HG03575 (cell line): ENCODE results near the gene ERGIC1.
"Not testable (repeated sequence)": the region's sequence is repeated elsewhere in the genome, so short reads cannot be mapped to it uniquely, and the experiment has no call there.

Experiments
- ATAC-seq: cut with Tn5 transposase; IDR thresholded peaks from one replicate; pipeline ENCODE4 v1.9.1; 2021; ENCODE audit not compliant: unreplicated experiment, insufficient number of reproducible peaks, low FRiP score; ENCODE audit errors: extremely low read depth

ERGIC1 gene

GRCh38 chr5:172890659-172891058 lies 56.6 kb downstream of the ERGIC1 start:
- ATAC-seq: no peak

GRCh38 chr5:172891716-172892421 lies 57.8 kb downstream of the ERGIC1 start:
- no peak for ATAC-seq

DNA sequence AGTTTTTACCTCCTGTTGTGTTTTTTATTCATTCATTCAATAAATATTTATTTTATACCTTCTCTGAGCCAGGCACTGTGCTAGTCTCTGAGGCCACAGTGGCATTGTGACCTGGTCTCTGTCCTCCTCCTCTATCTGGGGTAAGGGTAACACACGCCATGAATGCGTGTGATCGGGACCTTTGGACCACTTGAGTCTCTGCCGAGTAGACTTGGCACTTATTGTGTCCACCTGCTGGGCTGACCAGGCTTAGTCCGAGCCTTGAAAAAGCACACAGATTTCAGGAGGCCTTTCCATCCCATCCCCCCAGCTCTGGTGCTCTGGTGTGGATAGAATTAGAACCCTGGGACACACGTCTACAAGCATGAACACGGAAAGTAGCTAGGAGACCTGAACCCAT lies 58.7 kb downstream of the ERGIC1 start:
- no peak for ATAC-seq

DNA sequence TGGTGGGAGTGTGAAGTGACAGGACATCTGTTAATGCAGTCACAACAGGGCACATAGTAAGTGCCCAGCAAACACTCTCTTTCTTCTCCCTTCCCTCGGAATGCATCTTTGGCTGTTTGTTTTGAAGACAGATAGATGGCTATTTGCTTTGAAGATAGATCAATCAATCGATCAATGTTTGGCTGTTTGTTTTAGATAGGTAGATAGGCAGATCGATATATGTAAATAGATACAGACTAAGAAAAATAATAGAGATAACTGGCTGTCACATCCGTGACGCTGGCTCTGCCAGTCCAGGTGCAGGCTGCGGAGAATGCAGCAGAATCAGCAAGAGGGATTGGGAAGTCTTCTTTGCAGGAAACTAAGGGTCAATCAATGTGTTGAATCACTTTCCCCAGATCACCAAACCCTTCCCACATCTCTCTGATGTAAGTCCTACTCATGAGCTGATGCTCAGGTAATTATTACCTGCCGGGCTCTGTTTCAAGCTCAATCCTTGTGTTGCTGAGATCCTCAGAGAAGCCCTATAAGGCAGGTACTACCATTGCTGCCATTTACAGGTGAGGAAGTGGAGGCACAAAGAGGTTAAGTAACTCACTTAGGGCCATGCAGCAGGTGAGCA lies 60.8 kb downstream of the ERGIC1 start:
- no peak for ATAC-seq

DNA sequence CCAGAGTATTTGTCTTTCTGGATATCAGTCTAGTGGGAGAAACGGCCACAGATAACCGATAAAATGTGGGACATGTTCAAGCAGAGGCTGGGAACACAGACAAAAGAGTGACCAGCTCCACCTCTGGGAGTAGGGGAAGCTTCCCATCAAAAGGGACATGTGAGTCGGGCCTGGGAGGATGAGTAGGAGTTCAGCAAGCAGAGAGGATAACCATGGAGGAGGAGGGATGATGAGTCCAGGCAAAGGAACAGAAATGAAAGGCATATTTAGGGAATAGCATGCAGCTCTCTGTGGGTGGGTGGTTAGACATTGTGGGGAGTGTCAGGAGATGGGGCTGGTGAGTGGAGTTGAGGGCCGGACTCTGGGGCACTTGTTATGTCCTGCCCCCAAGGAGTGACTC lies 61.5 kb downstream of the ERGIC1 start:
- ATAC-seq: no peak

DNA sequence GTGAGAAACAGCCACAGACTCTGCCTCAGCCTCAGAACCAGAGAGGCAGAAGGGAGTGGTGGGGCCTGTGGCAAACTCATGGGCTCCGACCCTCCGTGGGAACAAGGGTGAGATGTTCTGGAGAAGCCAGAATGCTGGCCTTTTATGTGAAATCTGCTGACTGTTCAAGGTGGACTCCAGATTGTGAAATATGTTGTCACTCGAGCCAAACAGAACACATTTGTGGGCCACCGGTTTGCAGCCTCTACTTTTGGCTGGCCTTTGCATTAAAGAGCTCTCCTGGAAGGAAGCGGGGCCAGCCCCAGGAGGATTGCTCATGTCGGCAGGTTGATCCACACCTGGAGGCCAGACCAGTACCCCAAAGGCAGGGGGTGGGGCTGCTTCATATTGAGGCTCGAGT lies 62.4 kb downstream of the ERGIC1 start:
- no peak for ATAC-seq

DNA sequence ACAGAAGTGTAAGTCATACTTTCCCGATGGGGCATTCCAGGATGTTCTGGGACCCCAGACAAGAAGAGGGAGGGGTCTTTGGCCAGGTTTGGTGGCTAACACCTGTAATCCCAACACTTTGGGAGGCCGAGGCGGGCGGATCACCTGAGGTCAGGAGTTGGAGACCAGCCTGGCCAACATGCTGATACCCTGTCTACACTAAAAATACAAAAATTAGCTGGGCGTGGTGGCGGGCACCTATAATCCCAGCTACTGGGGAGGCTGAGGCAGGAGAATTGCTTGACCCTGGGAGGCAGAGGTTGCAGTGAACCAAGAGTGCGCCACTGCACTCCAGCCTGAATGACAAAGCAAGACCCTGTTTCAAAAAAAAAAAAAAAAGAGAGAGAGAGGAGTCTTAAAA lies 63.0 kb downstream of the ERGIC1 start:
- not testable (repeated sequence) for ATAC-seq

DNA sequence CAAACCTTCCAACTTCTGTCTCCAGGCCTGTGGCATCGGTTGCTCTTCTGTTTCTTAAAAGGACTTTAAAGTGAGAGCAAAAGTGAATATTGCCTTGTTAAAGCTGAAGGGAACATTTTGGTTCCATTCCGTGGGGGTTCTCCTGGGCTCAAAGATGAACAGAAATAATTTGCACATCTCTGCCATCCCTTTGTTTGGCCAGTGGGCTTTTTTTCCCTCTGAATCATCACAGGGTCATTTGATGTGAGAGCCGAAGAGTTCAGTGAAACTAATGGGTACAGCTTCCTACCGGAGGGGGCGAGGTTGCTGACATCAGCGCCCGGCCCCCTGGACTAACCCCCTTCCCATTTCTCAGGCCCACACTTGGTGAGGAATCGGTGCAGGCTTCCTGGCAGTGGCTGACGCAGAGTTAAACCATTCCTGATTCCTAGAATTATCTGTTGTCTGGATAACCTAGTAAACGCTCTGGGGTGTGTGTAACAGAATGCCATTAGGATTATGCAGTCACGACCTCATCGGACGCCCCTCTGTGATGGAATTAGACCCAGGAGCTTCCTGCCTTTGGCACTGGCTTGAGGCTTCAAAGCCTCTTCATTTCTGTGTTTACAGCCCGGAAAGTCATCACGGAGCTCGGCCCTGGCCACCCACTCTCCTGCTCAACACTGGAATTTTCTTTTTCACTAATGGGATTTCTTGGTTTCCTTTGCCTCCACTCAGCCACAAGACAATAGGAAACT lies 63.6 kb downstream of the ERGIC1 start:
- no peak for ATAC-seq

- ATAC-seq: no peak
Observed at GRCh38 chr5:172898218-172898842, 64.3 kb downstream of the ERGIC1 start.

DNA sequence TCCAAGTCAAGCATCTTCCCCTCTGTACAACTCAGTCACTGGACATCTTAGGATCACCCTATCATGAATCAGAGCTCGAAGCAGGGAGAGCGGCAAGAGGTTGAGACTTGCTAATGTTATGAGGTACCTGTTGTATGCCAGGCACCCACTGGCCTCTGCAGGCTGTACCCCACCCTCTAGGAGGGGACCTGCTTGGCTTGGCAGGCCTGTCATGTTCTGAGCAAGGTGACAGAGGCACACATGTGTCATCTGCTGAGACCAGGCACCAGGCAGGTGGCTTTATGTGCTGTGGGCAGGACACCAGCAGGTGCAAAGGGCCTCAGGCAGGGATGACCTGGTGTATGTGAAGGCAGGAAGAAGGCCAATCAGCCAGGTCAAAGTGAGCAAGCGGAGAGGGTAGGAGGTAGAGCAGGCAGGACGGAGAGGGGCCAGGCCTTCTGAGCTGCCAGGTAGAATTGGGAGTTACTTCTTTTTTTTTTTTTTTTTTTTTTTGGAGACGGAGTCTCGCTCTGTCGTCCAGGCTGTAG lies 64.9 kb downstream of the ERGIC1 start:
- no peak for ATAC-seq

GRCh38 chr5:172899436-172899835 lies 65.4 kb downstream of the ERGIC1 start:
- no peak for ATAC-seq

GRCh38 chr5:172901012-172901780 lies 67.1 kb downstream of the ERGIC1 start:
- ATAC-seq: no peak

DNA sequence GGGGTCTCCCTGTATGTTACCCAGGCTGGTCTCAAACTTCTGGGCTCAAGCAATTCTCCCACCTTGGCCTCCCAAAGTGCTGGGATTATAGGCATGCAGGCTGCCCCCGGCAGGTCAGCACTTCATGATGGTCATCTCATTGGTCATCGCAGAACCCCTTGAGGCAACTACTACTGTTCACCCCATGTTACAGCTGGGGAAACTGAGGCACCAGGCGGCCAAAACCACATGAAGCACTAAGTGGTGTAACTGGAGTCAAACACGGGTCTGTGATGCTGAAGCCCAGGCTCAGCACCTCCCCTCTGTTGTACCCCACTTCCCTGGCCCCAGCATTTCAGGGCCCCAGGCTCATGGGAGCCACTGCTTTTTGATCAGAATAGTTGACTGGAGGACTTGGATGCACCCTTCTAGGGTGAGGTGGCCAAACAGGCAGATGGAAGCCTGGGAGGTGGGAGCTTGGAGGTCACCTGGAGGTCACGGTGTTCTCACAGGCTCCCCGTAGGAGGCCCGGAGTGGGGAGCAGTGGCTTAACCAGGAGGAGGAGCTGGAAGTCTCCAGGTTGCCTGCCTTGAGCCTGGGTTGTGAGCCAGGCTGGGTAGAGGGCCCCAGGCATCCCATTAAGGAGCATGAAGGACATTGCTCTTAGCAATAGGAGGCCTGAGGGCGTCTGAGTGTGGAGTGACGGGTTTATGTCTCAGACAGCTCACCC lies 67.9 kb downstream of the ERGIC1 start:
- no peak for ATAC-seq

DNA sequence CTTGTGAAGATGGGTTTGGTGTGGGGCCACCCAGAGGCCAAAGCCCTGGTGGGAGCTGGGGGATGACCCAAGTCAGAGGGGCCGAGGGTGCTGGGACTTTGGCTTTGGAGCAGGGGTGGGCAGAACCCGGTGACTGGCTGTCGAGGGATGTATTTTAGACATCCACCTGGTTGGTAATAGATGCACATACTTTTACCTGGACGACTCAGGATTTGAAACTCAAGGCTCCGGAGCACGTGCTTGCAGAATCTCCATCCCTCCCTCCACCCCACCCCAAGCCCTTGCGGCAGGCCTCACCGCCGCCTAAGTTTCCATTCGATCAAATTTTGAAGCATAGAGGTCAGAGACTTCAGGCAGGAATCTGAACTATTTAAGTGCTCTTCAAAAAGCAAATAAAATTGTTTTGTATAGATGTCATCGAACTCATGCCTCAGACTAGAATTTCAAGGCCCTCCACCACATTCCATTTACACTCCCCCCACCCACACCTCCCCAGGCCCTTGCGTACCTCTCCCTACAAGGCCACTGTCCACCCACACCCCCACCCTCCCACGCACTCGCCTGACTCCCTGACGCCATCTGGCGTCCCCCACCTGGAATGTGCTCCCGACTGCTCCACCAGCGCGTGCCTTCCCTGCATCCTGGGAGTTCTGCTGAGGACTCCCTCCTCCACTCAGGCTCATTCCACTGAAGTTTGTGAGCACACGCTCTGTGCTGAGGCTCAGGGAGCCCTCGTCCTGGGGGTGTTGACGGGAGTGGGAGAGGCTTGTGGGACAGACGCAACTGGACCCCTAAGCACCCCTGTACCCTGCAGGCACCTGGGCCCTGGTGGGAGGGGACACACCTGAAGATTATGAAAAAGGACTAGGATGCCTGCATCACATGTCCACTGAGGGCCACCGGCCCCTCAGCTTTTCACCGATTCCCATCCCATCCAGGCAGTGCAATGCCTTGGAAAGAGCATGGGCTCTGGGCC lies 68.7 kb downstream of the ERGIC1 start:
- ATAC-seq: no peak

GRCh38 chr5:172903790-172904189 lies 69.7 kb downstream of the ERGIC1 start:
- ATAC-seq: no peak

DNA sequence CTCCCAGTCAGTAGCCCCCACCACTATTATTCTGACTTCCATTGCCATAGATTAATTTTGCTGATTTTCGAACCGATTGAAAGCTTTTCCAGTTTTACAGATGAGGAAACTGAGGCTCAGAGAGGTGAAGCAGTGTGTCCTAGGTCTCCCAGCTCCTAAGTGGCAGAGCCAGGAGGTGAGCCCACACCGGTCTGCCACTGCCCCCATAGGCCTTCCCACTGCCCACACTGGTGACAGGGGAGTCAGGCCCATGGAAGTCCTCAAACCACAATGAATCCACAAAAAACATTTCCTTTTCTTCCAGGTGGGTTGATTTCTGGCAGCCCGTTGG lies 70.2 kb downstream of the ERGIC1 start:
- no peak for ATAC-seq

DNA sequence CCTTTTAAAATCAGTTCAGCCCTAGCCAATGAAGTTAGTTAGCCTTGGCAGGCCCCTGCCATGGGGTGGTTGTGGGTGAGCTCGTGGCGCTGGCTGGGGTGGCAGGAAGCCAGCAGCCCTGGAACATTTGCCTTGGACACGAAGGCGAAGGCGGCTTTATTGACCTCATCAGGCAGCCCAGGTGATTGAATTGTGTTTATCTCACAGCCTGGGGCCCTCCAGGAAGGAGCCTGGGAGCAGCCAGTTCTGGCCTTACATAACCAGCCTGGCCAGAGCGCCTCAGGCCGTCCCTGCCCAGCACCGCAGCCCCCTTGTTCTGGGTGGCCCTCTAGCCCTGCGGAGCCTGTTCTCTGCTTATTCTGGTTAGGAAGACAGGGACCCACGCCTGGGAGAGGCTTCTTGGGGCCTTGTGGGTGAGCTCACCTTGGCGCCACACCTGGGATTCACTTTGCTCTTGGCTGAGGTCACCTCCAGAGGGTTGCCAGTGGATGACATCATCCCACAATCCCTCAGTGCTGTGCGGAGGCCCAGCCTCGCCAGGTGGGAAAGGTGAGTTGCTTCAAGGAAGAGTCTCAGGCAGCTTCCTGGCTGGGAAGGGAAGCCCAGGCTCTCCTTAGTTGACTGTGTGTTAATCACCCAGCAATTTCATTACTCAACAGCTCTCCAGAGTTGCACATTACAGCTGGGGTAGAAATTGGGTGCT lies 70.7 kb downstream of the ERGIC1 start:
- ATAC-seq: no peak
